GM12878 (cell line): ENCODE measurements around the gene BDH2. TPM values are rescaled to one million over a fixed set of nuclear protein-coding genes. Genes with fewer than 3 reads are reported as not detected.

Experiments used
- ATAC-seq: fragments of 200-7000 bp; cut with Tn5 transposase; 3 replicates; pipeline ENCODE4 v1.9.1; 2020; ENCODE audit warnings: mild to moderate bottlenecking, moderate library complexity
- BruUV-seq: library from RNA; stranded (reverse); fragments of 400-500 nt; replicated peaks from 2 replicates; lab custom pipeline; 2021; lab: Mats Ljungman, UMichigan
- CTCF ChIA-PET: fragments of 300-600 bp; sonication (Branson Sonifier 250); formaldehyde crosslinking; extraction: SDS; loops from one replicate; lab custom pipeline; 2021; ENCODE audit warnings: inconsistent platforms; lab: Yijun Ruan, JAX
- POLR2A ChIA-PET: fragments of 350-600 bp; formaldehyde crosslinking; extraction: SDS; loops from one replicate; lab custom pipeline; 2021; ENCODE audit warnings: inconsistent platforms; lab: Charles Lee
- RAD21 ChIA-PET: fragments of 300-600 bp; sonication (Branson Sonifier 250); formaldehyde crosslinking; loops from one replicate; lab custom pipeline; 2023; ENCODE audit warnings: antibody characterized with exemption; ENCODE audit not compliant: unreplicated experiment; lab: Charles Lee
- SMC1A ChIA-PET: fragments of 300-600 bp; sonication (Branson Sonifier 250); formaldehyde crosslinking; loops from one replicate; lab custom pipeline; 2023; ENCODE audit not compliant: unreplicated experiment, uncharacterized antibody; lab: Charles Lee
- DNase-seq: peaks from one replicate; pipeline ENCODE4 v3.0.0-alpha.2; 2011; ENCODE audit warnings: low read depth, low spot score
- FAIRE-seq: peaks from 3 replicates; lab custom pipeline; 2011; peaks lifted over from hg19 to GRCh38; lab: Jason Lieb, UNC
- H2AFZ ChIP-seq: 2 replicates; pipeline ENCODE4 v1.6.0; 2011; ENCODE audit warnings: low read depth, low read length, control low read depth; ENCODE audit not compliant: control insufficient read depth
- H3K27ac ChIP-seq: 2 replicates; pipeline ENCODE4 v1.5.1; 2011; ENCODE audit warnings: control low read depth; ENCODE audit not compliant: control insufficient read depth, insufficient read depth
- H3K27me3 ChIP-seq, 2 experiments: replicated peaks in 1 of 2; 2 replicates each; pipeline versions ENCODE4 v1.6.0 to v1.6.1; 2011; ENCODE audit warnings: low read length in 1 of 2; ENCODE audit not compliant: control insufficient read depth in 2 of 2, insufficient read depth in 2 of 2
- H3K36me3 ChIP-seq, 2 experiments: 2 replicates each; pipeline ENCODE4 v1.5.1; 2011; ENCODE audit warnings: low read length in 1 of 2; ENCODE audit not compliant: control insufficient read depth in 2 of 2, insufficient read depth in 2 of 2
- H3K4me1 ChIP-seq: 2 replicates; pipeline ENCODE4 v1.6.1; 2011; ENCODE audit warnings: mild to moderate bottlenecking, low read length, moderate library complexity, mixed read lengths; ENCODE audit not compliant: control insufficient read depth, insufficient read depth
- H3K4me2 ChIP-seq: 2 replicates; pipeline ENCODE4 v1.6.0; 2011; ENCODE audit warnings: control low read depth; ENCODE audit not compliant: control insufficient read depth, insufficient read depth
- H3K4me3 ChIP-seq: fragments of 200-600 bp; sonication (generic); 2 replicates; pipeline ENCODE4 v1.5.1; 2016
- H3K79me2 ChIP-seq: 2 replicates; pipeline ENCODE4 v1.6.0; 2011; ENCODE audit warnings: low read length; ENCODE audit not compliant: control insufficient read depth, insufficient read depth
- H3K9ac ChIP-seq: 2 replicates; pipeline ENCODE4 v1.8.0; 2011; ENCODE audit warnings: low read length, control low read depth, mixed read lengths; ENCODE audit not compliant: control insufficient read depth, insufficient read depth
- H3K9me3 ChIP-seq: replicated peaks from 3 replicates; pipeline ENCODE4 v1.5.1; 2011; ENCODE audit warnings: mild to moderate bottlenecking, low read length; ENCODE audit not compliant: control insufficient read depth, insufficient read depth
- H4K20me1 ChIP-seq: 2 replicates; pipeline ENCODE4 v1.6.0; 2011; ENCODE audit not compliant: control insufficient read depth, insufficient read depth
- ASH2L ChIP-seq: fragments of 300-600, 200-600 bp; sonication (generic); IDR thresholded peaks from 2 replicates; pipeline ENCODE4 v1.6.1; 2017; ENCODE audit warnings: low read depth, mild to moderate bottlenecking, borderline replicate concordance
- KLF5 ChIP-seq: fragments of 450-650 bp; IDR thresholded peaks from 2 replicates; pipeline ENCODE4 v1.6.1; 2014; ENCODE audit warnings: mild to moderate bottlenecking; ENCODE audit not compliant: partially characterized antibody
- NFYA ChIP-seq: IDR thresholded peaks from 2 replicates; pipeline ENCODE4 v1.6.1; 2011; ENCODE audit warnings: low read depth, mild to moderate bottlenecking, low read length, improper control_type of control experiment, borderline replicate concordance
- PAX5 ChIP-seq: IDR thresholded peaks from 2 replicates; pipeline ENCODE4 v1.6.1; 2011; ENCODE audit warnings: low read depth, low read length, borderline replicate concordance
- RB1 ChIP-seq: fragments of 450-650 bp; formaldehyde crosslinking; IDR thresholded peaks from 2 replicates; pipeline ENCODE4 v1.6.1; 2017; ENCODE audit warnings: mild to moderate bottlenecking, borderline replicate concordance
- WGBS: methylation state at CpG from one replicate; pipeline ENCODE4 v1.1.6; 2016; ENCODE audit warnings: low lambda C conversion rate; ENCODE audit not compliant: insufficient replicate concordance, insufficient coverage; ENCODE audit errors: missing lambda C conversion rate; 5-methylcytosine and 5-hydroxymethylcytosine counted together
- in situ Hi-C: fragments of 300-500 bp; cut with MboI; formaldehyde crosslinking; loops from 9 replicates; pipeline ENCODE4 v1.14.3; 2018; ENCODE audit warnings: mixed read lengths
- intact Hi-C: fragments of 100-400 bp; cut with micrococcal nuclease; formaldehyde crosslinking; loops from one replicate; pipeline ENCODE4 v1.14.2; 2022; ENCODE audit not compliant: unreplicated experiment
- polyA plus RNA-seq, 11 experiments: library from polyadenylated mRNA; depleted of rRNA in 4 of 11; unstranded in 6 of 11; stranded (reverse) in 5 of 11; fragments of >200 nt; fragmentation: Nextera tagmentation in 4 of 11; fragmentation: Illumina TruSeq in 1 of 11; extraction: Ambion mirVana in 4 of 11; extraction: Trizol in 1 of 11; gene quantifications; 1 replicate in 1 of 11; 2 replicates in 10 of 11; pipeline versions ENCODE4 v1.2.1 to v1.2.3, GENCODE V29; 2011 to 2016; ENCODE audit warnings: inconsistent platforms in 2 of 11, missing spikeins in 2 of 11, low read depth in 1 of 11
- total RNA-seq, 4 experiments: library from RNA; depleted of rRNA in 3 of 4; stranded (reverse); fragments of >200 nt in 3 of 4; fragmentation: Illumina TruSeq in 1 of 4; extraction: Trizol in 1 of 4; gene quantifications; 2 replicates each; pipeline versions ENCODE4 v1.2.1 to v1.2.3, GENCODE V29; 2013 to 2021

BDH2 gene
- total and polyA plus RNA-seq, 10 of the 15 experiments (the other 5 are each of a cell fraction or from before 2014, with no cell fraction given): 20.9 to 47.3 (median 33.5) TPM

DNA sequence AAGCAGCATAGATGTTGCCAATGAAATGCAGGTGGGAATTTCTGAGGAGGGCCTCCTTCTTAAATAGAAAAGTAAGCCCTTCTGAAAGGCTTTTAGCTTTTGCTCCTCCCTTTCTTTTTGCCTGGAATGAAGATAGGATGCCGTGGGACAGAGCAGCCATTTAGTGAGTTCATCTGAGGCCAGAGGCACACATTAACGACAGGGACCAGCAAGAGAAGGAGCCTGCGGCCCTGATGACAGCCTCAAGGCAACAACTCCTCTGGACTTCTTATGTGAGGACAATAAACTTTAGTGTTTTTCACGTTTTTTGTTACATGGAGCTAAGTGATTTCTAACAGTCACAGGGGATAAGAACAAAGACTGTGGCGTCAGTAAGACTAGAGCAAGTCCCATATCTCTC, 1.1 kb upstream of the BDH2 start:
- DNase-seq (no peak), FAIRE-seq (no peak), ATAC-seq (no peak)
- H3K79me2 ChIP-seq: peaks cover 2% of the 10 kb centered on the region
- 70% methylated on average over 5 of the region's 5 CpGs for WGBS
- no peaks in the 10 kb centered on the region for H3K9me3 ChIP-seq
- in situ Hi-C loops (no loop called here), intact Hi-C loops (no loop called here)
- no peaks in the 10 kb centered on the region for H4K20me1 ChIP-seq
- ChIA-PET CTCF (interaction anchor here (0.6 to 6.8 kb wide), 17 partner anchors 10 to 685 kb away, joined by 3 to 63 read pairs (median 5); no protein-coding TSS in a partner anchor), RAD21 (interaction anchor here (1.3 to 3.6 kb wide), 6 partner anchors 9 to 671 kb away, joined by 3 to 13 read pairs (median 6); partner anchors contain the start of gene UBE2D3), SMC1A (interaction anchor here (0.5 to 4.7 kb wide), 13 partner anchors 9 to 482 kb away, joined by 3 to 16 read pairs (median 3); no protein-coding TSS in a partner anchor), POLR2A (no interaction called here)
- BruUV-seq: no TSS peak
- H2AFZ ChIP-seq: no peak overlapping the region
- H3K4me1 ChIP-seq: peaks cover 4% of the 10 kb centered on the region; the same call in 1 of the 2 replicates
- H3K27ac ChIP-seq: no peak overlapping the region
- H3K27me3 ChIP-seq: no peaks in the 10 kb centered on the region
- H3K9ac ChIP-seq: no peak overlapping the region
- TF ChIP-seq NFYA (no peak), KLF5 (no peak), RB1 (no peak), ASH2L (no peak), PAX5 (no peak)
- no peak overlapping the region for H3K4me3 ChIP-seq
- H3K4me2 ChIP-seq: no peak overlapping the region
- H3K36me3 ChIP-seq: no peaks in the 10 kb centered on the region; a peak in 1 of 4 replicates
